GM12891 (cell line): ENCODE results near the gene FOXRED1.

Experiments
- POLR2A ChIP-seq: IDR thresholded peaks from 2 replicates; pipeline ENCODE4 v1.6.1; 2011; ENCODE audit warnings: low read depth, low read length, control low read depth
- POLR2AphosphoS5 ChIP-seq: IDR thresholded peaks from 2 replicates; pipeline ENCODE4 v1.6.1; 2011; ENCODE audit warnings: low read depth, low read length, control low read depth
- POU2F2 ChIP-seq: IDR thresholded peaks from 2 replicates; pipeline ENCODE4 v1.6.1; 2011; ENCODE audit warnings: low read depth, mild to moderate bottlenecking, control low read depth, low read length, moderate library complexity
- SPI1 ChIP-seq: IDR thresholded peaks from 2 replicates; pipeline ENCODE4 v1.6.1; 2011; ENCODE audit warnings: low read depth, low read length, control low read depth
- TAF1 ChIP-seq: IDR thresholded peaks from 2 replicates; pipeline ENCODE4 v1.6.1; 2011; ENCODE audit warnings: low read depth, low read length, control low read depth

DNA sequence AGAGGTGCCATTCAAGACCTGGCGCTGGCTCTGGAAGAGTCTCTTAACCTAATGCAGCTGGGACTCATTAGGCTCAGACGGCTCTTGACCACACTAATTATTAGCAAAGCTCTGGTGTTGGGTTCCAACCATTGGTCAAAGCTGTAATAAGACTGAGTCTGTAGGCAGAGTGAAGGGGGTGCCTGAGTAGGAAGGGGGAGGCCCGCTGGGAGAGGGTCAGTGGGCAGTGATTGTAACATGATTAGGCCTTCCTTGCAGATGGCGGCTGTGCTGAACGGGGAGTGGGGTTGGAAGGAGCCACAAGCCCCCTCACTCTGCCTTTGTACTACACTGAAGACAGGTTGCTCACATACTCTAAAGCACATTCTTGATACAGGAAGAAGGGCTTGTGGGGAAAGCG is 5.5 kb upstream of the FOXRED1 start:
- no peak; the same call in 1 of the 2 replicates for TF ChIP-seq POLR2AphosphoS5
- TF ChIP-seq POLR2A = no peak
- no peak for TF ChIP-seq SPI1
- TF ChIP-seq POU2F2 = no peak
- no peak for TF ChIP-seq TAF1
